K562 (cell line): ENCODE measurements around the gene NDST3. TPM values are rescaled to one million over a fixed set of nuclear protein-coding genes. Genes with fewer than 3 reads are reported as not detected.

Experiments used
- ATAC-seq: fragments of 200-7000 bp; cut with Tn5 transposase; 3 replicates; pipeline ENCODE4 v1.9.1; 2020; ENCODE audit warnings: moderate library complexity
- BruUV-seq: library from RNA; stranded (reverse); fragments of 400-500 nt; replicated peaks from 2 replicates; lab custom pipeline; 2021; lab: Mats Ljungman, UMichigan
- CTCF ChIA-PET: fragments of 300-600 bp; formaldehyde crosslinking; extraction: SDS; loops from one replicate; lab custom pipeline; 2021; ENCODE audit warnings: low intra/inter-chr PET ratio; lab: Yijun Ruan, JAX
- POLR2A ChIA-PET: fragments of 300-600, 350-650 bp; sonication (Branson Sonifier 250); formaldehyde crosslinking; extraction: SDS; loops from one replicate; lab custom pipeline; 2021; ENCODE audit warnings: antibody characterized with exemption, inconsistent platforms; lab: Yijun Ruan, JAX
- DNase-seq, 4 experiments: peaks; one replicate each; pipeline versions ENCODE4 v3.0.0 to v3.0.0-alpha.2; 2011 to 2018; ENCODE audit warnings: low spot score in 3 of 4, mixed read lengths in 3 of 4; ENCODE audit errors: extremely low read depth in 1 of 4
- FAIRE-seq: peaks from 2 replicates; lab custom pipeline; 2011; peaks lifted over from hg19 to GRCh38; lab: Jason Lieb, UNC
- H2AFZ ChIP-seq: 2 replicates; pipeline ENCODE4 v1.6.0; 2011; ENCODE audit warnings: low read depth, low read length, control low read depth, inconsistent platforms
- H3K27ac ChIP-seq: fragments of 200-600 bp; 3 replicates; pipeline ENCODE4 v1.8.0; 2011; ENCODE audit warnings: low read depth, mild to moderate bottlenecking, control low read depth, inconsistent platforms, low read length, moderate library complexity, mixed read lengths; ENCODE audit errors: extremely low read depth
- H3K27me3 ChIP-seq, 2 experiments: fragments of 300-600 bp in 1 of 2; 2 replicates in 1 of 2; 3 replicates in 1 of 2; pipeline versions ENCODE4 v1.6.0 to v1.8.0; 2011; ENCODE audit warnings: inconsistent platforms in 2 of 2, low read length in 2 of 2, mild to moderate bottlenecking in 1 of 2, mixed read lengths in 1 of 2, moderate library complexity in 1 of 2; ENCODE audit not compliant: control insufficient read depth in 2 of 2, insufficient read depth in 2 of 2
- H3K36me3 ChIP-seq: fragments of 300-600 bp; 3 replicates; pipeline ENCODE4 v1.8.0; 2011; ENCODE audit warnings: mild to moderate bottlenecking, low read length, inconsistent platforms; ENCODE audit not compliant: control insufficient read depth, insufficient read depth
- H3K4me1 ChIP-seq, 2 experiments: fragments of 200-600 bp in 1 of 2; replicated peaks in 1 of 2; 2 replicates in 1 of 2; 3 replicates in 1 of 2; pipeline versions ENCODE4 v1.5.1 to v1.8.0; 2011; ENCODE audit warnings: inconsistent platforms in 2 of 2, low read length in 2 of 2, mild to moderate bottlenecking in 1 of 2, mixed read lengths in 1 of 2, moderate library complexity in 1 of 2; ENCODE audit not compliant: control insufficient read depth in 2 of 2, insufficient read depth in 2 of 2
- H3K4me2 ChIP-seq: 2 replicates; pipeline ENCODE4 v1.6.1; 2011; ENCODE audit warnings: low read length, control low read depth, inconsistent platforms, mixed read lengths; ENCODE audit not compliant: insufficient read depth
- H3K4me3 ChIP-seq: fragments of 200-600 bp; sonication (generic), shearing (Covaris generic); 2 replicates; pipeline ENCODE4 v1.5.1; 2016; ENCODE audit warnings: control low read depth, inconsistent platforms
- H3K79me2 ChIP-seq: fragments of 200-600 bp; 3 replicates; pipeline ENCODE4 v1.8.0; 2011; ENCODE audit warnings: low read length, inconsistent platforms; ENCODE audit not compliant: control insufficient read depth, insufficient read depth
- H3K9ac ChIP-seq, 2 experiments: 2 replicates each; pipeline versions ENCODE4 v1.6.0 to v1.6.1; 2011; ENCODE audit warnings: low read depth in 2 of 2, low read length in 2 of 2, control low read depth in 1 of 2, inconsistent platforms in 1 of 2, mild to moderate bottlenecking in 1 of 2, mixed read lengths in 1 of 2; ENCODE audit not compliant: insufficient read depth in 1 of 2
- H3K9me1 ChIP-seq: one replicate; pipeline ENCODE4 v1.6.0; 2011; ENCODE audit warnings: inconsistent platforms, mild to moderate bottlenecking, low read length, moderate library complexity; ENCODE audit not compliant: control insufficient read depth, insufficient read depth
- H3K9me3 ChIP-seq: replicated peaks from 2 replicates; pipeline ENCODE4 v1.5.1; 2011; ENCODE audit warnings: low read depth, low read length, inconsistent platforms; ENCODE audit not compliant: control insufficient read depth, insufficient read depth
- H4K20me1 ChIP-seq: replicated peaks from 2 replicates; pipeline ENCODE4 v1.6.1; 2011; ENCODE audit warnings: low read length, inconsistent platforms, mixed read lengths; ENCODE audit not compliant: control insufficient read depth, insufficient read depth
- CBX5 ChIP-seq: IDR thresholded peaks from 2 replicates; pipeline ENCODE4 v1.6.1; 2014; ENCODE audit warnings: low read depth, borderline replicate concordance
- FOSL1 ChIP-seq: fragments of 200-800 bp; sonication (Bioruptor generic); conservative IDR thresholded peaks from 2 replicates; pipeline ENCODE4 v1.6.1; 2016; ENCODE audit warnings: missing genetic modification characterization, missing compliant biosample characterization
- KAT2B ChIP-seq: IDR thresholded peaks from one replicate; pipeline ENCODE4 v1.6.1; 2012; ENCODE audit warnings: low read depth, mild to moderate bottlenecking, control low read depth, inconsistent platforms, low read length, moderate library complexity
- MBD1 ChIP-seq: fragments of 250-450 bp; sonication (Bioruptor Pico); IDR thresholded peaks from 2 replicates; pipeline ENCODE4 v1.8.0; 2022; ENCODE audit warnings: inconsistent platforms
- MCM3 ChIP-seq: fragments of 450-650 bp; IDR thresholded peaks from 2 replicates; pipeline ENCODE4 v1.6.1; 2016
- MECOM ChIP-seq: fragments of 250-450 bp; sonication (Bioruptor Pico); IDR thresholded peaks from 2 replicates; pipeline ENCODE4 v1.8.0; 2022; ENCODE audit warnings: inconsistent platforms
- NEUROD1 ChIP-seq: fragments of 150-350 bp; IDR thresholded peaks from 2 replicates; pipeline ENCODE4 v1.6.1; 2014; ENCODE audit warnings: borderline replicate concordance, low read length, low read depth; ENCODE audit not compliant: partially characterized antibody
- NR2F6 ChIP-seq: fragments of 450-650 bp; formaldehyde crosslinking; IDR thresholded peaks from 2 replicates; pipeline ENCODE4 v1.4.0; 2020; ENCODE audit warnings: mild to moderate bottlenecking
- NR3C1 ChIP-seq: sonication (generic); formaldehyde crosslinking; IDR thresholded peaks from 2 replicates; pipeline ENCODE4 v1.8.1; 2022; ENCODE audit warnings: missing genetic modification reagents
- SIX5 ChIP-seq, 2 experiments: IDR thresholded peaks; 2 replicates each; pipeline ENCODE4 v1.6.1; 2011; ENCODE audit warnings: low read length in 2 of 2, borderline replicate concordance in 1 of 2, low read depth in 1 of 2, mild to moderate bottlenecking in 1 of 2, moderate library complexity in 1 of 2; ENCODE audit not compliant: insufficient read depth in 1 of 2
- STAT5A ChIP-seq: IDR thresholded peaks from 2 replicates; pipeline ENCODE4 v1.6.1; 2012; ENCODE audit warnings: low read length, inconsistent platforms, borderline replicate concordance
- ZBTB43 ChIP-seq: sonication (generic); formaldehyde crosslinking; IDR thresholded peaks from 2 replicates; pipeline ENCODE4 v1.8.0; 2023; ENCODE audit warnings: mild to moderate bottlenecking, missing genetic modification reagents
- ZNF354B ChIP-seq: fragments of 250-450 bp; sonication (Bioruptor Pico); IDR thresholded peaks from 2 replicates; pipeline ENCODE4 v1.4.0; 2020
- ZNF444 ChIP-seq: fragments of 250-450 bp; sonication (Bioruptor Pico); IDR thresholded peaks from 2 replicates; pipeline ENCODE4 v1.4.0; 2020; ENCODE audit warnings: mild to moderate bottlenecking, moderate library complexity
- ZNF507 ChIP-seq: conservative IDR thresholded peaks from 2 replicates; pipeline ENCODE4 v1.6.1; 2017; ENCODE audit warnings: missing genetic modification characterization, missing compliant biosample characterization
- WGBS: fragments of 100-300 bp; shearing (Covaris generic); methylation state at CpG from one replicate; pipeline ENCODE4 v1.1.6; 2016; ENCODE audit warnings: low coverage, mixed read lengths; ENCODE audit not compliant: insufficient coverage; ENCODE audit errors: missing lambda C conversion rate; 5-methylcytosine and 5-hydroxymethylcytosine counted together
- in situ Hi-C: fragments of 300-500 bp; cut with MboI; formaldehyde crosslinking; loops from 4 replicates; pipeline ENCODE4 v1.15.0; 2018; ENCODE audit warnings: inconsistent platforms, mixed read lengths
- intact Hi-C: fragments of 100-400 bp; cut with micrococcal nuclease; formaldehyde crosslinking; loops from 2 replicates; pipeline ENCODE4 v1.14.2; 2022
- polyA plus RNA-seq, 8 experiments: library from polyadenylated mRNA; depleted of rRNA in 4 of 8; stranded (reverse) in 5 of 8; unstranded in 3 of 8; fragments of >200 nt; fragmentation: Nextera tagmentation in 2 of 8; fragmentation: Illumina TruSeq in 1 of 8; extraction: Ambion mirVana in 2 of 8; extraction: Trizol in 1 of 8; gene quantifications; 2 replicates each; pipeline versions ENCODE4 v1.2.1 to v1.2.3, GENCODE V29; 2011 to 2014; ENCODE audit warnings: inconsistent platforms in 1 of 8, missing spikeins in 1 of 8
- total RNA-seq, 7 experiments: library from RNA; depleted of rRNA in 6 of 7; stranded (reverse); fragments of >200 nt in 6 of 7; fragmentation: Illumina TruSeq in 2 of 7; extraction: Trizol in 2 of 7; gene quantifications; 2 replicates each; pipeline versions ENCODE4 v1.2.1 to v1.2.3, GENCODE V29; 2011 to 2021; ENCODE audit warnings: low replicate concordance in 1 of 7

The NDST3 gene
- total and polyA plus RNA-seq, 9 of the 15 experiments (the other 6 are each of a cell fraction or from before 2014, with no cell fraction given) = not detected

- FAIRE-seq = no peak
- H3K27me3 ChIP-seq = no peaks in the 10 kb centered on the region
- POLR2A ChIA-PET = no interaction called here
- H4K20me1 ChIP-seq = no peaks in the 10 kb centered on the region
- intact Hi-C loops = no loop called here
- CTCF ChIA-PET = no interaction called here
- H3K36me3 ChIP-seq = no peaks in the 10 kb centered on the region
- no TSS peak for BruUV-seq
- no peak overlapping the region for H3K4me3 ChIP-seq
- H3K9ac ChIP-seq = no peak overlapping the region
- DNase-seq = no peak
- no peaks in the 10 kb centered on the region for H3K79me2 ChIP-seq
- H2AFZ ChIP-seq = no peak overlapping the region
- no peak overlapping the region for H3K27ac ChIP-seq
- no peak overlapping the region for H3K4me2 ChIP-seq
- H3K9me3 ChIP-seq = no peaks in the 10 kb centered on the region
- no peaks in the 10 kb centered on the region for H3K9me1 ChIP-seq
- no peak for ATAC-seq
- no peaks in the 10 kb centered on the region for H3K4me1 ChIP-seq
- in situ Hi-C loops = no loop called here
- no peak for TF ChIP-seq NR2F6 (CRISPR knock-in tag)
- no peak for TF ChIP-seq ZNF507 (tag)
- no peak for TF ChIP-seq FOSL1 (tag)
- no peak for TF ChIP-seq STAT5A
- TF ChIP-seq ZBTB43 (CRISPR knock-in tag) = no peak
- TF ChIP-seq ZNF354B = no peak
Observed at GRCh38 chr4:118087366-118087765, 53.1 kb downstream of the NDST3 start.

GRCh38 chr4:118099106-118099505 is 64.8 kb downstream of the NDST3 start:
- Histone ChIP-seq H3K27me3 (no peaks in the 10 kb centered on the region), H3K9me1 (no peaks in the 10 kb centered on the region), H3K4me3 (no peak overlapping the region), H3K36me3 (no peaks in the 10 kb centered on the region), H3K9ac (no peak overlapping the region), H3K79me2 (no peaks in the 10 kb centered on the region), H2AFZ (no peak overlapping the region), H4K20me1 (no peaks in the 10 kb centered on the region), H3K4me1 (no peaks in the 10 kb centered on the region), H3K27ac (no peak overlapping the region), H3K4me2 (no peak overlapping the region), H3K9me3 (no peaks in the 10 kb centered on the region)
- WGBS = 2% methylated on average over 3 of the region's 3 CpGs
- BruUV-seq = no TSS peak
- in situ Hi-C loops = no loop called here
- no peak for ATAC-seq
- intact Hi-C loops = no loop called here
- POLR2A ChIA-PET = no interaction called here
- CTCF ChIA-PET = no interaction called here
- FAIRE-seq = no peak
- TF ChIP-seq NEUROD1 (no peak), SIX5 (IDR thresholded peaks at IDR 0.05; ENCODE audit: borderline replicate concordance in 1 of 2, insufficient read depth in 1 of 2, low read depth in 1 of 2, low read length in 2 of 2) (no peak), MECOM (no peak), CBX5 (no peak), ZNF444 (CRISPR knock-in tag) (no peak), NR3C1 (CRISPR knock-in tag) (no peak), MCM3 (no peak), MBD1 (no peak), KAT2B (no peak)
- no peak for DNase-seq
